Upper lobe of right lung (tissue), 1 donor: ENCODE results near the gene MLLT1. TPM values are rescaled to one million over a fixed set of nuclear protein-coding genes. Genes with fewer than 3 reads are reported as not detected.

ENCODE experiments used
- ATAC-seq: fragments of 200-7000 bp; cut with Tn5 transposase; one replicate; pipeline ENCODE4 v1.9.1; 2020; ENCODE audit warnings: mild to moderate bottlenecking, moderate library complexity
- DNase-seq: peaks from one replicate; pipeline ENCODE4 v3.0.0-alpha.2; 2020
- H3K27ac ChIP-seq: fragments of 200-600 bp; one replicate; pipeline ENCODE4 v1.8.0; 2022
- H3K27me3 ChIP-seq: fragments of 200-600 bp; one replicate; pipeline ENCODE4 v1.8.0; 2022; ENCODE audit warnings: mild to moderate bottlenecking
- H3K36me3 ChIP-seq: fragments of 200-600 bp; one replicate; pipeline ENCODE4 v1.8.0; 2022
- H3K4me1 ChIP-seq: fragments of 200-600 bp; one replicate; pipeline ENCODE4 v1.8.0; 2022
- H3K4me3 ChIP-seq: fragments of 200-600 bp; one replicate; pipeline ENCODE4 v1.8.0; 2022; ENCODE audit warnings: mild to moderate bottlenecking
- H3K9me3 ChIP-seq: fragments of 200-600 bp; one replicate; pipeline ENCODE4 v1.8.0; 2022
- CTCF ChIP-seq: fragments of 200-600 bp; IDR thresholded peaks from one replicate; pipeline ENCODE4 v1.8.0; 2022; ENCODE audit warnings: antibody characterized with exemption
- intact Hi-C: fragments of 100-400 bp; cut with DNase I; formaldehyde crosslinking; loops from one replicate; pipeline ENCODE4 v1.11.0; 2022
- total RNA-seq: library from RNA; stranded (reverse); fragmentation: NEBNext Ultra II Directional; extraction: Animal tissue kit (Norgen Biotek cat#: 25700); gene quantifications from one replicate; pipeline ENCODE4 v1.2.1, GENCODE V29; 2021
- donor health status: DM: no; HTN: yes; CAD: no; lungs with severe emphysema.

The MLLT1 gene
- total RNA-seq, 1 donor from 2014 or later, result 73.4 TPM

GRCh38 chr19:6267552-6268381 lies 12.0 kb downstream of the MLLT1 start:
- intact Hi-C loops, result no loop called here
- TF ChIP-seq CTCF, result no peak
- DNase-seq (no peak), ATAC-seq (peak; percentile 18)
- peaks cover 39% of the 10 kb centered on the region for H3K36me3 ChIP-seq
- H3K4me3 ChIP-seq, result no peak overlapping the region
- H3K27me3 ChIP-seq, result no peaks in the 10 kb centered on the region
- H3K4me1 ChIP-seq, result peaks cover 68% of the 10 kb centered on the region
- peak overlapping the region; percentile 58 for H3K27ac ChIP-seq
- no peaks in the 10 kb centered on the region for H3K9me3 ChIP-seq

- H3K27ac ChIP-seq, result no peak overlapping the region
- TF ChIP-seq CTCF, result no peak
- no peaks in the 10 kb centered on the region for H3K27me3 ChIP-seq
- ATAC-seq (no peak), DNase-seq (no peak)
- no peak overlapping the region for H3K4me3 ChIP-seq
- no peaks in the 10 kb centered on the region for H3K9me3 ChIP-seq
- H3K36me3 ChIP-seq, result peaks cover 59% of the 10 kb centered on the region
- intact Hi-C loops, result no loop called here
- peaks cover 48% of the 10 kb centered on the region for H3K4me1 ChIP-seq
Measured at GRCh38 chr19:6264803-6265202, 15.0 kb downstream of the MLLT1 start.

GRCh38 chr19:6263735-6264444 lies 15.9 kb downstream of the MLLT1 start:
- H3K9me3 ChIP-seq, result no peaks in the 10 kb centered on the region
- H3K36me3 ChIP-seq, result peaks cover 60% of the 10 kb centered on the region
- no peak for ATAC-seq
- no peak for TF ChIP-seq CTCF
- peaks cover 44% of the 10 kb centered on the region for H3K4me1 ChIP-seq
- no peaks in the 10 kb centered on the region for H3K27me3 ChIP-seq
- intact Hi-C loops, result no loop called here
- H3K27ac ChIP-seq, result no peak overlapping the region
- H3K4me3 ChIP-seq, result no peak overlapping the region
- DNase-seq, result no peak

GRCh38 chr19:6263306-6263705 lies 16.5 kb downstream of the MLLT1 start:
- intact Hi-C loops, result no loop called here
- Histone ChIP-seq H3K36me3 (peaks cover 59% of the 10 kb centered on the region), H3K4me3 (no peak overlapping the region)

GRCh38 chr19:6262519-6262918 lies 17.3 kb downstream of the MLLT1 start:
- DNase-seq (no peak), ATAC-seq (no peak)
- Histone ChIP-seq H3K9me3 (no peaks in the 10 kb centered on the region), H3K27ac (no peak overlapping the region), H3K27me3 (no peaks in the 10 kb centered on the region), H3K4me3 (no peak overlapping the region), H3K4me1 (peaks cover 34% of the 10 kb centered on the region), H3K36me3 (peaks cover 55% of the 10 kb centered on the region)
- no peak for TF ChIP-seq CTCF
- intact Hi-C loops, result no loop called here

More at GRCh38 chr19:6263306-6263705, 16.5 kb downstream of the MLLT1 start:
- Histone ChIP-seq H3K9me3 (no peaks in the 10 kb centered on the region), H3K4me1 (peaks cover 38% of the 10 kb centered on the region), H3K27ac (no peak overlapping the region), H3K27me3 (no peaks in the 10 kb centered on the region)
- TF ChIP-seq CTCF, result no peak
- DNase-seq, result no peak
- no peak for ATAC-seq
